PC-3 (cell line): ENCODE measurements around the gene C10orf143.

Experiments used
- CTCF ChIP-seq: fragments of 300-600 bp; sonication (generic); conservative IDR thresholded peaks from 2 replicates; pipeline ENCODE4 v1.5.1; 2017; ENCODE audit warnings: antibody characterized with exemption, low read depth, mild to moderate bottlenecking, low read length
- EZH2phosphoT487 ChIP-seq: fragments of 300-600 bp; sonication (generic); IDR thresholded peaks from 2 replicates; pipeline ENCODE4 v1.6.1; 2018; ENCODE audit warnings: mild to moderate bottlenecking, antibody characterized with exemption, low read length, borderline replicate concordance

- TF ChIP-seq CTCF (no peak), EZH2phosphoT487 (no peak)
Measured at GRCh38 chr10:130050721-130051120, 59.9 kb downstream of the C10orf143 start.
